Renal pelvis (tissue), 12 donors: ENCODE data around the gene PRRT1. TPM values are rescaled to one million over a fixed set of nuclear protein-coding genes. Genes with fewer than 3 reads are reported as not detected.
"Not testable (repeated sequence)": the region's sequence is repeated elsewhere in the genome, so short reads cannot be mapped to it uniquely, and the experiment has no call there.

ENCODE experiments used
- DNase-seq: peaks from one replicate; pipeline ENCODE4 v3.0.0-alpha.2; 2013
- long read RNA-seq, 16 experiments: transcript quantifications; one replicate each; lab custom pipeline, GENCODE V29; 2026
- polyA plus RNA-seq, 3 donors: library from polyadenylated mRNA; unstranded; fragments of 120-200 nt; gene quantifications; one replicate each; pipeline ENCODE4 v1.2.1, GENCODE V29; 2013; ENCODE audit not compliant: insufficient read length in 3 of 3

PRRT1 gene
- 1 to 10 TPM; 2.2 to 3.9 (median 2.8) TPM for polyA plus RNA-seq
- long read RNA-seq, donor 1, partial matches to known transcripts, result 74 of 80 reads
- long read RNA-seq, donor 1, other reads (novel, unspliced or antisense), result 5 of 80 reads
- long read RNA-seq, donor 2, partial matches to known transcripts, result 0 of 1 reads
- long read RNA-seq, donor 2, other reads (novel, unspliced or antisense), result 0 of 1 reads
- long read RNA-seq, donor 3, partial matches to known transcripts, result 0 of 2 reads
- long read RNA-seq, donor 3, other reads (novel, unspliced or antisense), result 0 of 2 reads
- long read RNA-seq, donor 4, partial matches to known transcripts, result 67 of 69 reads
- long read RNA-seq, donor 4, other reads (novel, unspliced or antisense), result 0 of 69 reads
- long read RNA-seq, donor 5, partial matches to known transcripts, result 0 of 1 reads
- long read RNA-seq, donor 5, other reads (novel, unspliced or antisense), result 0 of 1 reads
- long read RNA-seq, donor 6, partial matches to known transcripts, result 17 of 18 reads
- long read RNA-seq, donor 6, other reads (novel, unspliced or antisense), result 0 of 18 reads
- long read RNA-seq, donor 7, partial matches to known transcripts, result 0 of 1 reads
- long read RNA-seq, donor 7, other reads (novel, unspliced or antisense), result 0 of 1 reads
- long read RNA-seq, donor 8, result 0 reads
- long read RNA-seq, donor 9, partial matches to known transcripts, result 0 of 2 reads
- long read RNA-seq, donor 9, other reads (novel, unspliced or antisense), result 0 of 2 reads
- long read RNA-seq, donor 10, partial matches to known transcripts, result 0 of 3 reads
- long read RNA-seq, donor 10, other reads (novel, unspliced or antisense), result 0 of 3 reads
- long read RNA-seq, donor 11, result 0 reads
- long read RNA-seq, donor 12, partial matches to known transcripts, result 79 of 79 reads
- long read RNA-seq, donor 12, other reads (novel, unspliced or antisense), result 0 of 79 reads
- long read RNA-seq, donor 13, partial matches to known transcripts, result 17 of 17 reads
- long read RNA-seq, donor 13, other reads (novel, unspliced or antisense), result 0 of 17 reads
- long read RNA-seq, donor 14, partial matches to known transcripts, result 107 of 120 reads
- long read RNA-seq, donor 14, other reads (novel, unspliced or antisense), result 10 of 120 reads
- long read RNA-seq, donor 15, partial matches to known transcripts, result 96 of 105 reads
- long read RNA-seq, donor 15, other reads (novel, unspliced or antisense), result 7 of 105 reads
- long read RNA-seq, donor 16, result 0 reads

DNA sequence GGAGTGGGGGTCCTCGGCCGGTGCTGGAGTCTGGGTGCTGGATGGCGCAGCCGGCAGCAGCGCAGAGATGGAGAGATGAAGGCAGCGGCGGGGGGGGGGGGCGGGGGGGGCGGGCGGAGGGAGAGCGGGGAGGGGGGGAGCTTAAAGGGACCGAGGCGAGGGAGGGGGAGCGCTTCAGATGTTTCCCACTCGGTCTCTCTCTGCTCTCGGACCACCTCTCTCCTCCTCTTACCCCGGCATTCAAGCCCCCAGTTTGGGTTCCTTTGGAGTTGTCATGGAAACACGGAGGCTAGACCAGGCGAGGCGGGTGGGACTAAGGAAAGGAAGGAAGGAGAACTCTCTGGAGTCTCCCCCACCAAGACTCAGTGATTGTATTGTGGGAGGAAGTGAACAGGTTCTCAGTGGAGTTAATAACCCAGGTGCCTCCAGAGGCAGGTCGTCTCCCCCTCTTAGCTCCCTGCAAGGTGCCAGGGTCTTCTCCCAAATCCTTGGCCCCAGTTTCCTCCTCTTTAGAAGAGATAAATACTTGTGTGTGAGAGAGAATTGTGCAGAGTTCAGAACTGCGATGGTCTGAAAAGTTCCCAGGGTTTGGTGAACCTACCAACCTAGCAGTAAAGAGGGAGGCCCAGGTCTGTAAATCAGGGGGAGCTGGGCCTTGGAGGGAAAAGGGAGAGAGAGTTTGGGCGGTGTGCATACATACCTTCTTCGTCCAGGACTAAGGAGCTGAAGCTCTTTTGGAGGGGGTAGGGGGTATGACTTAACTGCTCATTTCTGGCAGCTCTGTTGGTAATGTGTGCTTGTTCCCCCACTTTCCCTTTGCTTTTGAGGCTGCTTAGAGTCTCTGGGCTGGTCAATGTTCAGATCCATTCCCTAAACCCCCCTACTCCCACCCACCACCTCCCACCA, at the start of gene PRRT1:
PRRT1 (minus strand) TSS at position 77 of the 906 bp plus-strand sequence. CDS start 112 bp downstream, outside the sequence.
- DNase-seq, result no peak

GRCh38 chr6:32200711-32201475, 49.2 kb upstream of the PRRT1 start:
- no peak for DNase-seq

DNA sequence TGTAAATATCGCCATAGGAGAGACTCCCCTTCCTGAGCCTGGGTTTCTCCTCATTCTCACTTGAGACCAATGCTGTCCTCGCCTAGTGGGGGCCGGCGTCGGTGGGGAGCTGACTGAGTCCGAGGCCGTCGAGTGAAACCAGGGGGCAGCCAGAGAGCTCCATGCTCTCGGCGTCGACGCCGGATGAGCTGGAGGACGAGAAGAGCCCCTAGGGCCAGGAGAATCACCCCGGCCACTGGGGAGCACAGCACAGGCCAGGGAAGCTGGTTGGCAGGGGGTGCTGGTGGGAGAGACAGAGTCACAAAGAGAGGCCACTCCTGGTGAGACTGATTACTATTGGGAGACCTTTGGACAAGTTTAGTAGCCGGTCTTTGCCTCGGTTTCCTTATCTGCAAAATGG, 47.1 kb upstream of the PRRT1 start:
- DNase-seq, result no peak

DNA sequence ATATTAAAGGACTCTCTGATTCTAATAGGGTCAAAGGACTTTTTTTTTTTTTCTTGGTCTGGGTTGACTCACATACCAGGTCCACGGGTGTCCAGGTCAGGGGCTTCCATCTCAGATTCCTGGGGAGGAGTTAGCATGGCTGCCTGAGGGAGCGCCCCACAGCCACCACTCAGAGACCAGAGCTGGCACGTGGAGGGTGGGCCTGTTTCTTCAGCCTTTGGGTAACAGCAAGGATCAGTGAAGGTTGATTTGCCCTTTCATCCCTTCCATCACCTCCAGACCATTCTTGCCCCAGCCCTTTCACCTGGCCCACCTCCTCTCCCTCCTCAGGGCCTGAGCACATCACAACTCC, 46.6 kb upstream of the PRRT1 start:
- DNase-seq, result no peak

DNA sequence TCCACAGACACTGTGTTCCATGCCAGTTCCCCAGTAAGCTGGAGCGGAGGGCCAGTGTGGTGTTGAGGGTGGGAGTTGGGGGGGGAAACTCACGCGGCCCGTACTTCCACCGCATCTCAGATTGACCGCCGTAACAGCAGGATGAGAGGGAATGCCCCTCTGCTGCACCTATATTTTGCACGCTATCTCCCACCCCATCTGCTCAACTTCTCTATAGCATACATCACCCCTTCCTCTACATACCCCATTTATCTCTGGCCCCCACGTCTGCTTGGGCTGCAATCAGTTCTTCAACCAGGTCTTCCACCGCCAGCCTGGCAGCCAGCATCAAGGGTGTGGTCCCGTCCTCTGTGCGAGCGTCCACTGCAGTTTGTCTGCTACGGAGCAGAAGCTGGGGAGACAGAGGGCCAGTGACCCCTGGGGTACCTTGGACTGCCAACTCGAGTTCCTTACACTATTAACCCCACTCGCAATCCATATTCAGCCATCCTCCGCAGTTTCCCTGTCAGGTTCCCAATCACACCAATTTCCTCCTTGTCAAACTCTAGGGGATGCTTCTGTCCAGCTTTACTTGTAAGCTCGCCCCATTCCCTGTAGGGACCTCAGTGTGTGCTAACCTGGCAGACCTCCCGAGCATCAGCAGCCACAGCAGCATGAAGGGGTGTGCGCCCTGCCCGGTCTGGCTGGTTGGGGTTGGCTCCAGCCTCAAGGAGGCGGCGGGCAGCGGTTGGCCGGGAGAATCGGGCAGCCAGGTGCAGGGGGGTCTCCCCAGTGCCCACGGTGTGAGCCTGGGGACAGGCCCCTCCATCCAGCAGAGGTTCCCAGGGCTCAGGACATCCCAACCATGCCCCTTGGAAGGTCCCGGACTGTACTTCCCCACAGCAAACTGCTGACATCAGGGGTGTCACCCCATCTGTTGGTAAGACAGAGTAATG, 45.2 kb upstream of the PRRT1 start:
- DNase-seq, result no peak

DNA sequence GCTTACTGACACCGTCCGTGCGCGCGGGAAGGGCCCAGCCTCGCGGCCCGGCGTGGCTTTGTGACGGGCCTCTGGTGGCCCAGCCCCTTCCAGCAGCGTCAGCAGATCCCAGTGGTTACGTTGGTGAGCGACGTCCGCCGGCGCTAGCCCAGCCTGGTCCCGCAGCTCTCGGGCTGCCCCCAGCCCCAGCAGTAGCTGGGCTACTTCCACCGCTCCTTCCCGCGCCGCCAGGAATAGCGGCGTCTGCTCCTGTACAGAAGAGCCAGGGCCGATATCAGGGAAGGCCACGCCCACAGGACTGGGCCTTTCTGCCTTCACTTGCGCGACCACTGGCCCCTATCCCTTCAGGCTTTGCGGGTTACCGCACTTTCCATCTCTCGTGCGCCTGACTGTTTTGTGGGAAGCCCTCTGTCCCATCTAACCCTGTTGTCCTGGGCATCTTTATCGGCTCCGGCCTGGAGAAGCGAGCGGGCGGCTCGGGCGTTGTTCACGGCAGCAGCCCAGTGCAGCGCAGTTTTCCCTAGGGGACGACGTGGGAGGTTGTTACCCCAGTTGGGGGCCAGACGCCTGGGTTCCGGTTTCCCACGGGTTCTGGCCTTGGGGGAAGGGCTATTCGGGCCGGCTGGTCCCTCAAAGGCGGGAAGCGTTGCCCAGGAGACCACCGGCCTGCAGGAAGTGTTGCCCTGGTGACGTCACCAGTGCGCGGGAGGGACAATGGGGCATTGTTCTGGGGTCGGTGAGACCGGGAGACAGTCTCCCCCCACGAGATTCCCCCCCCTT, 44.4 kb upstream of the PRRT1 start:
- DNase-seq, result peak; percentile 95

DNA sequence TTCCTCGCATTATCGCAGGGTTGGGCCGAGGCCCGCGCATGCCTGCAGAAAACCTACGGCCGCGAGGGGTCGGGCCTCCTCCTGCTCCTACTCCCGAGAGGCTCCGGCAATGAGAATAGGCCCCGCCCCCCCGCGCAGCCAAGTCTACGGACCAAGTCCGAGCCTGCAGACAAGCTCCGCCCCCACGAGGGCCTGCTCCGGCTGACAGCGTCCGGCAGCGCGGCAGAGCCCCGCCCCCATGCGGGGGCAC, 43.8 kb upstream of the PRRT1 start:
- peak; percentile 100 for DNase-seq

DNA sequence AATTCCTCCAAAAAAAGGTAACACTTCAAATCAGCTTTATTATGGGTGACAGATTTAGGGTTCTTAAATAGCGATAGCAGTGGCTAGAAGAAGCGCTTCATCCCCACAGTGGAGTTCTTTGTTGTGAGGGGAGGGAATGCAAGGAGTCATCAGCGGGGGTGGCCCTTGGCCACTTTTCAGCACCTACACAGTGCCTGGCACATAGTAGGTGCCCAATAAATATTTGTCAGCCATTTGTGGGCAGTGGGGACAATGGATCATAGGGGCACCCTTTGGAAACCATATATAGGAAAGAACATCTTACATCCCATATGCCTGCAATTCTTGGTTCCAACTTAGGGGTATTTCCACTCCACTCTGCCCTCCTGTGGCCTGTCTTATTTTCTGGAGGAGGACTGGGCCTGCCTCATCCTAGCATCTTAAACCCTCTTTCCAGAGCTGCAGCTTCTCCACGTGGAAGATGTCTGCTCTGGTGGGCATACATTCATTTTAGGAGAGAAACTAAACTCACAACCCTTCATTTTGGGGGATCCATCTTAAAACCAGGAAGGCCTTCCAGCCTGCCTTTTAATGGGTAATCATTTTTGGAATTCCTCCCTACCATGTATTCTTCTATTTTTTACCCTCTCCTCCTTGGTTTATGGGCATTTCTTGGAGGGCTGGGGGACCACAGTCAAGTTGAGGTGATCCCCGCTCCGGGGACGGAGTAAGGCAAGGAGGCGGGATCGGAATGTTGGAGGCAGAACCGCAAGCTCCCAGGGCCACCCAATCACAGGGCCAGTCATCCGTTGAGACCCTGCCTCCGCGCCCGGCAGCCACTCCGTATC, 43.3 kb upstream of the PRRT1 start:
- DNase-seq, result no peak

DNA sequence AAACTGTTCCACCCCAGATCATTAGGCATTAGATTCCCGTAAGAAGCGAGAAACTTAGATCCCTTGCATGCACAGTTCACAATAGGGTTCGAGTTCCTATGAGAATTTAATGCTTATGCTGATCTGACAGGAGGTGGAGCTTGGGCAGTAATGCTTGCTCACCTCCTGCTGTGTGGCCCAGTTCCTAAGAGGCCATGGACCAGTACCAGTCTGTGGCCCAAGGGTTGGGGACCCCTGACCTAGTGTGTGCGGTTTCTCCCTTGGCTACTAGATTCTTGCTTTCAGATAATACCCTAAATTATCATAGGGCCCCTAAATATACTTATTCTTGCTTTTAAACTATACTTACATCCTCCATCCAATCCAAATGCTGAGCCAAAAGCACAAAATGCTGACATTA, 42.6 kb upstream of the PRRT1 start:
- DNase-seq, result no peak

- not testable (repeated sequence) for DNase-seq
These were observed 41.4 kb upstream of the PRRT1 start for GRCh38 chr6:32193096-32193495.

DNA sequence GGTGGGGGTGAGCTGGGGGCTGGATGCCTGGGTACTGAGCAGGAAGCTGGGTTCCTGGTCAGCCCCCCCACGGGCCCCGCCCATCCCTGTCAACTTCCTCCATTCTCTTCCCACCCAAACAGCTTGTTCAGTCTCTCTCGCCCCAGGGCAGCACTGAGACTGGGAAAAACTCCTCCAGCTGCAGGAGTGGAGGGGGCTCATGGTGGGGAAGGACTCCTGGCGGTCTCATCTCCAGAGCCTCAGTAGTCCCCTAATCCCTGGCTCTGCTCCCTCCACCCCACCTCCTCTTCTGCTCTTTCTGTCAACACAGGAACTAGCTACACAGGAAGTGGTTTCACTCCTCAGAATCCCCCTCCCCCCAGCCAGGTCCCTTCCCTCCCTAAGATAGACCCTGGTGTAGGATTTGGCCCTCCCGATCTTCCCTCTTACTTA, 40.9 kb upstream of the PRRT1 start, which contains the start of gene GPSM3:
GPSM3 (minus strand) TSS at position 36 of the 432 bp plus-strand sequence. CDS start 130 bp downstream, outside the sequence.
- DNase-seq, result no peak

DNA sequence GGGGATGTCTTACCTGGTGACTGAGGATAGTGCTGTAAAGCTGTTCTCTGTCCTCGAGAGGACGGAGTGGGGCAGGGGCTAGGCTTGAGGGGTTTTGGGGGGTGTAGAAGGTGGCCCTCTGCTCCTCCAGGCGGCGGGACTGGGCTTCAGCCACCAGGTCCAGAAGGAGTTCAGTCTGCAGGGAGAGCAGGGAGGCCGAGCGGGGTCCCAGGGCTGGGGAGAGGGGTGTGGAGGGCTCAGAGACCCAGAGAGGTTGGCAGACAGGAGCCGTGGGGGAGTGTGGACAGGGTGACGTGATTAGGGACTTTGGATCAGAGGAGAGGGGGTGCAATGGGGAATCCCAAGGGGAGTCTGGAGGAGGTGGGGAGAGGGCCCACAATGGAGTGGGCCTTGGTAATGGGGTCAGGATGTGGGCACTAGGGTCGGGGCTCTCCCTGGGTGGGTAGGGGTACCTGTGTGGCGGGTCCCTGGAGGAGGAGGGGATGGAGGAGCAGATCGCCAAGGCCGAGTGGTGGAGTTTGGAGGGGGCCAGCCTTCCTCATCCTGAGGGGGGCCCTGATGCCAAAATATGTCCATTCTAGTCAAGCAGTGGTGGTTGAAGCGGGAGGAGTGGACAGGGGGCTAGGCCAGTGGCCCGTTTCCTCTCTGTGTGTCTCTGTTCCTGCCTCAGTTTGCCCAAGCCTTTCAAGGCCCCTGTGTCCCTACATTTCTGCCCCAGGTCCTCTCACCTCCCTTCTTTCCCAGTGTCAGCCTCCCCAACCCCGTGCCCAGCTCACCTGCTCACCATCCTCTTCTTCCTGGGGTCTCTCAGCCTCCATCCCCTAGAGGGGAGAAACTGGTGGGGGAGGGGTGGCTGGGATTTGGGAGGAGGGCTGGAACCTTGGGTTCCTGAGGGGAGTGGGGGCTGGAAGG, 40.2 kb upstream of the PRRT1 start:
- no peak for DNase-seq

DNA sequence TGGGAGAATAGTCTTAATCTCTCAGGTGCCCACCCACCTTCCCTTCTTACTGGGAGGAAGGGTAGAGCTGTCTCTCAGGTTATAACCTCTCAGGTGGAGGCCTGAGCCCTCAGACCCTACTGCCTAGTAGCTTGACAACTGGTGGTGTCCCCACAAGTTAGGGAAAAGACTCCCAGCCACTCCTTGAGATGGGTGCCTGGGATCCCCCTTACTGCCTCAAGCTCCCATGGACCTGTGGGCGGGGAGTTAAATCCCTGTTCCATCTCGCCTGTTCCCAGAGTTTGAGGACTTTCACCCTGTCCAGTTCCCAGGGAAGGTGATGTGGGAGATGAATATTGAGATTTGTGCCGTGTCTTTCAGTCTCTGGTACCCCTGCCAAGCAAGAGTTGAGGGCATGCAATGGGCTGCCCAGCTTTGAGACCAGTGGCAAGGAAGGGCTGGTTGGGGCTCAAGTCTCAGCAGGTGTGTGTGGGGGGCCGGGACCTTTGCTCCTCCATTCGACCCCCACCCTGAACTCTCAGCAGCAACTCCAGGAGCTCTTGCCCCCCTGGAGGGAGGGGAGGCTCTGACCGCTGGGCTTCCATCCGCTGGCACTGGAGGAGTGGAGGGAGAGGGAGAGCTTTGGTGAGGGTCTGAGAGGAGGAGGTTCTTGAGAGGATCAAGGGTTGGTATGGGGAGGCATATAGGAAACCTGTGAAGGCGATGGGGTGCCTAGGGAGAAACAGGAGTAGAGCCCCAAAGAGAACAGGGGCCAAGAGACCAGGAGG, 39.4 kb upstream of the PRRT1 start:
- no peak for DNase-seq

DNA sequence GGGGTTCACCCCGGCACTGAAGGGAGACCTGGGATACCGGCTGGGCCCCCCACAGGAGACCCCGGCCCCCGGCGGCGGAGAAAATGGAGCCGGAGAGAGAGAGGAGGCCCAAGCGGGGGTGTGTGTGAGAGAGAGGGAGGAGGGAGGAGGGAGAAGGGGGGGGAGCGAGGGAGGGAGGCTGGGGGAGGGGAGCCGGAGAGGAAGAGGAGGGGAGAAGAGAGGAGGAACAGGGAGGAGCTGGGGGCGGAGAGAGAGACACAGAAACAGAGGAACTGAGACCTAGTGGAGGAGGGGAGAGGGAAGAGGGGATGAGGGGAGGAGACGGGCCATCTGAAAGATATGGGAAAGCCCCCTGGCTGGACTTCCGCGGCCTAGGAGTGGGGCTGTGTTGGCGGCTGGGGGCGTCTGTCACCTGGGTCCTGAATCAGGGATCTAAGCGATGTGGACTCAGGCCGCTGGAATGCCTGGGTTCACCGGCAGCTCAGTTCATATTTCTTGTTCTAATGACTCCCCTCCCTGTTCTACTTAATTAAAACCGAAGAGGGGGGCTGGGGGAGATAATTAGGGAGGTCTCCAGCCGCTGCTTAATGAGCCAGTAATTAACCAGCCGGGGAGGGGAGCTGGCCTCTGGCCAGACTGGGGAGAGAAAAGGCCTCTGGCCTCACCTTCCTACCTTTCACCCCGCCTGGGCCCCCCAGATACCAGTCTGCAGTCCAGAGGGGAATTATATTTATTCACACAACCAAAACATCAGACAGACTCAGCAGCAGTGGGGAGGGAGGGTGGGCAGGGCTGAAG, 38.5 kb upstream of the PRRT1 start, which contains the start of gene PBX2:
PBX2 (minus strand) TSS at position 149 of the 798 bp plus-strand sequence. CDS start 287 bp downstream, outside the sequence.
- peak; percentile 95 for DNase-seq

DNA sequence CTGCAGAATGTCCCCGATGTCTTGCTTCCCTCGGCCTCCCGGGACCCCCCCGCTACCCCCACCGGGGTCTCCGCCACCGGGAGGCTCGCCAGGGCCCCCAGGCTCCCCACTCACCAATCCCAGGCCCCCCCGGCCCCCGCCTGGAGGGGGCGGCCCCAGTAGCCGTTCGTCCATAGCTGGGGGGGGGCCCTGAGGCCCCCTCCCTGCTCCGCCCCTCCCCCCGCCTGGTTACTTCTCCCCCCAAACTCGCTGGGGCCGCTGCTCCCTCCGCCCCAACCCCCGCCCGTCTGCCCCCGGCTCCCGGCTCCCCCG, 38.0 kb upstream of the PRRT1 start:
- DNase-seq, result no peak
